Measurements from ENCODE around the gene DHTKD1.

The DHTKD1 gene

DNA sequence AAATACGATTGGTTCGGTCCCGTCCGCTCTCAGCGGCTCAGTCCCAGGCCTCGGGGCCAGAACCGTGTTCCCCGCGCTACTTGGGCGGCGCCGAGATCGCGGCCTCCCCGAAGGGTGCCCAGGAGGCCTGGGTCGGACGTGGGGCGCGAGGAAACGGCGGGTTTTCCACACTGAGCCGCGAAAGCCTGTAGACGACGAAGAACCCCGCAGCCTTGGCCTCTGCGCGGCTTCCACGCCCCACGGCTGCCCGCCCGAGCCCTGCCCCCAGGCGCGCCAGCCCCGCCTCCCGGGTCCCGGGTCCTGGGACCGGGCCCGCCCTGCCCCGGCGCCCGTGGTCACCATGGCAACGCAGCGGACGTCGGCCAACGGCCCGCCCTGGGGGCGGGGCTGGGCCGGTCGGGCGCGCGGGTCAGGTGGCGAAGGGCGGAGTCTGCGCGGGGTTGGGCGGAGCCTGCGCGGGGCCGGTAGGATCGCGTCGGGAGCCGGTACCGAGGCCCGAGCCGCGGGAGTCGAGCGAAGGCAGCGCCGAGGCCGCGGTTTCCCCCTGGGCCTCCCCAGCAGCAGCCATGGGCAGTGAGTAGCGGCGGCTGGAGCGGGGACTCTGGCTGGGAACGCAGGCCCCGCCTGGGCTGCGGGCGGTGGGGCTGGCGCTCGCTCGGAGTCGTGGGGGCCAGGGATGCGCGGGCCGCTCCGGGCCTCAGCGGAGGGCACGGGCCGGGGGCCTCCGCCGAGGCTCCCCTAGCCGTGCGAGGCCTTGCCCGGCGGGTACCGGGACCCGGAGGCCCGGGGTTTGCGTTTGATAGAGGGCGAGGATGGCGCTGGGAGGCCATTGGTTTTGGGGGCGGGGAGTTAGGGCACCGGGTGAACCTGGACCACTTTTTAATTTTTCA is 60.7 kb downstream of the DHTKD1 start, which contains the start of gene SEC61A2 (continued):
- TF ChIP-seq ZNF416 (tag by site-specific recombination; IDR thresholded peaks at IDR 0.05) (no peak), ZNF366 (tag by site-specific recombination; conservative IDR thresholded peaks at IDR 0.05) (no peak), ZNF324 (tag by site-specific recombination; IDR thresholded peaks at IDR 0.05) (0 out of 2 replicates have a peak, but pooled peaks have one; percentile 26), ZNF449 (tag by site-specific recombination; IDR thresholded peaks at IDR 0.05) (no peak; the same call in 1 of the 2 replicates), GLIS2 (tag by site-specific recombination; IDR thresholded peaks at IDR 0.05) (peak; percentile 90), GLIS1 (tag by site-specific recombination; IDR thresholded peaks at IDR 0.05) (peak; percentile 63), ZNF561 (tag by site-specific recombination; IDR thresholded peaks at IDR 0.05; ENCODE audit: borderline replicate concordance) (peak; percentile 23; the same call in 1 of the 2 replicates), ZNF362 (tag by site-specific recombination; IDR thresholded peaks at IDR 0.05) (peak; percentile 6; the same call in 1 of the 2 replicates), YY1 (tag by site-specific recombination; IDR thresholded peaks at IDR 0.05) (peak; percentile 40; the same call in 1 of the 2 replicates), ZNF549 (tag by site-specific recombination; IDR thresholded peaks at IDR 0.05) (no peak), SP2 (tag by site-specific recombination; IDR thresholded peaks at IDR 0.05) (peak; percentile 62), INSM2 (tag by site-specific recombination; IDR thresholded peaks at IDR 0.05) (peak; percentile 25; the same call in 1 of the 2 replicates), ZIC2 (tag by site-specific recombination; IDR thresholded peaks at IDR 0.05) (peak; percentile 40; the same call in 1 of the 2 replicates), KLF8 (tag by site-specific recombination; IDR thresholded peaks at IDR 0.05) (peak; percentile 43; the same call in 1 of the 2 replicates), PRDM6 (tag by site-specific recombination; IDR thresholded peaks at IDR 0.05) (no peak)

DNA sequence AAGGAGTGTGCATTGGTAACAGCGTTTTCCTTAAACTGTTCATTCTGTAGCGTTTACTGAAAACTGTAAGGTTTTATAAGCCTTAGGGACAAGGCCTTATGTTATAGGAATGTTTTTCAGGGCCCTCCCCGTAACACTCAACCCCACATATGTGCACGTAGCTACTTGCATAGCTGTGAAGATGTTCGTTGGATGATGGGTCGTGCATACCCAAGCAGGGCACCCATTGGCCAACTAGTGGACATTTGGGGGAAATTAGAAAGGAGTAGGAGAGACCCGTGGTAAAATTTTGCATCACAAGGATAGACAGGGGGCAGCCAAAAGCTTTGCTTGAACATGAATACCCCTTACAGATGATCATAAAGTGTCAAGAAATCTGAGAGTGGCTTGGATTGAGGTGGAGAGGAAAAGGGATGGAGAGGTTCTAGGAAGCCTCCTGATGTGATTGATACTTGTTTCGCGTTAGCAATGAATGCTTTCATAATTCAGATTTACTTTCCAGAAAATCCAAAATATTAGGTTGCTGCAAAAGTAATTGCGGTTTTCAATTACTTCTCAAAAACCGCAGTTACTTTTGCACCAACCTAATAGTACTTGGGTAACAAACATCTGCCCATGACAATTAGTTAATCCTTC is 61.6 kb downstream of the DHTKD1 start:
- no peak overlapping the region for H3K27ac ChIP-seq (ENCODE audit: extremely low read depth, low read depth, low read length)
- TF ChIP-seq ZNF324 (tag by site-specific recombination; IDR thresholded peaks at IDR 0.05) (no peak), ZEB2 (tag by site-specific recombination; IDR thresholded peaks at IDR 0.05) (0 out of 2 replicates have a peak, but pooled peaks have one; percentile 28), ZNF335 (tag by site-specific recombination; conservative IDR thresholded peaks at IDR 0.05) (peak; percentile 77; the same call in 1 of the 2 replicates), ZNF600 (tag by site-specific recombination; IDR thresholded peaks at IDR 0.05) (no peak), ZNF660 (tag by site-specific recombination; IDR thresholded peaks at IDR 0.05) (peak; percentile 23; the same call in 1 of the 2 replicates)
- TF ChIP-seq, protein P1, sequence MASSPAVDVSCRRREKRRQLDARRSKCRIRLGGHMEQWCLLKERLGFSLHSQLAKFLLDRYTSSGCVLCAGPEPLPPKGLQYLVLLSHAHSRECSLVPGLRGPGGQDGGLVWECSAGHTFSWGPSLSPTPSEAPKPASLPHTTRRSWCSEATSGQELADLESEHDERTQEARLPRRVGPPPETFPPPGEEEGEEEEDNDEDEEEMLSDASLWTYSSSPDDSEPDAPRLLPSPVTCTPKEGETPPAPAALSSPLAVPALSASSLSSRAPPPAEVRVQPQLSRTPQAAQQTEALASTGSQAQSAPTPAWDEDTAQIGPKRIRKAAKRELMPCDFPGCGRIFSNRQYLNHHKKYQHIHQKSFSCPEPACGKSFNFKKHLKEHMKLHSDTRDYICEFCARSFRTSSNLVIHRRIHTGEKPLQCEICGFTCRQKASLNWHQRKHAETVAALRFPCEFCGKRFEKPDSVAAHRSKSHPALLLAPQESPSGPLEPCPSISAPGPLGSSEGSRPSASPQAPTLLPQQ (tag by site-specific recombination; IDR thresholded peaks at IDR 0.05) = no peak
- TF ChIP-seq, protein P2, sequence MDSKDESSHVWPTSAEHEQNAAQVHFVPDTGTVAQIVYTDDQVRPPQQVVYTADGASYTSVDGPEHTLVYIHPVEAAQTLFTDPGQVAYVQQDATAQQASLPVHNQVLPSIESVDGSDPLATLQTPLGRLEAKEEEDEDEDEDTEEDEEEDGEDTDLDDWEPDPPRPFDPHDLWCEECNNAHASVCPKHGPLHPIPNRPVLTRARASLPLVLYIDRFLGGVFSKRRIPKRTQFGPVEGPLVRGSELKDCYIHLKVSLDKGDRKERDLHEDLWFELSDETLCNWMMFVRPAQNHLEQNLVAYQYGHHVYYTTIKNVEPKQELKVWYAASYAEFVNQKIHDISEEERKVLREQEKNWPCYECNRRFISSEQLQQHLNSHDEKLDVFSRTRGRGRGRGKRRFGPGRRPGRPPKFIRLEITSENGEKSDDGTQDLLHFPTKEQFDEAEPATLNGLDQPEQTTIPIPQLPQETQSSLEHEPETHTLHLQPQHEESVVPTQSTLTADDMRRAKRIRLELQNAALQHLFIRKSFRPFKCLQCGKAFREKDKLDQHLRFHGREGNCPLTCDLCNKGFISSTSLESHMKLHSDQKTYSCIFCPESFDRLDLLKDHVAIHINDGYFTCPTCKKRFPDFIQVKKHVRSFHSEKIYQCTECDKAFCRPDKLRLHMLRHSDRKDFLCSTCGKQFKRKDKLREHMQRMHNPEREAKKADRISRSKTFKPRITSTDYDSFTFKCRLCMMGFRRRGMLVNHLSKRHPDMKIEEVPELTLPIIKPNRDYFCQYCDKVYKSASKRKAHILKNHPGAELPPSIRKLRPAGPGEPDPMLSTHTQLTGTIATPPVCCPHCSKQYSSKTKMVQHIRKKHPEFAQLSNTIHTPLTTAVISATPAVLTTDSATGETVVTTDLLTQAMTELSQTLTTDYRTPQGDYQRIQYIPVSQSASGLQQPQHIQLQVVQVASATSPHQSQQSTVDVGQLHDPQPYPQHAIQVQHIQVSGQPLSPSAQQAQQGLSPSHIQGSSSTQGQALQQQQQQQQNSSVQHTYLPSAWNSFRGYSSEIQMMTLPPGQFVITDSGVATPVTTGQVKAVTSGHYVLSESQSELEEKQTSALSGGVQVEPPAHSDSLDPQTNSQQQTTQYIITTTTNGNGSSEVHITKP (tag by site-specific recombination; IDR thresholded peaks at IDR 0.05) = no peak

More for the DNA sequence above, 61.6 kb downstream of the DHTKD1 start:
- Histone ChIP-seq H3K36me3 (ENCODE audit: control insufficient read depth in 2 of 2, insufficient read depth in 1 of 2, low read length in 2 of 2) (peaks cover 19 to 25% of the 10 kb centered on the region in 2 experiments), H3K4me1 (ENCODE audit: control insufficient read depth, insufficient read depth, low read length) (no peaks in the 10 kb centered on the region), H3K9me3 (ENCODE audit: control insufficient read depth, insufficient read depth, low read depth, low read length) (no peaks in the 10 kb centered on the region), H3K4me3 (ENCODE audit: low read depth, low read length) (peak overlapping the region; percentile 99)
- ChIA-PET POLR2A (interaction anchor here (0.6 to 0.8 kb wide), 2 partner anchors 65 to 87 kb away, joined by 3 to 4 read pairs; partner anchors contain the start of genes CDC123, NUDT5 and UPF2), CTCF (interaction anchor here (0.6 to 1.2 kb wide), 7 partner anchors 10 to 187 kb away, joined by 3 to 5 read pairs (median 3); no protein-coding TSS in a partner anchor)
